Left cardiac atrium (tissue), 4 donors: ENCODE results near the gene TTC28. TPM values are rescaled to one million over a fixed set of nuclear protein-coding genes. Genes with fewer than 3 reads are reported as not detected.

Experiments used
- ATAC-seq, 2 donors: fragments of 200-7000 bp; cut with Tn5 transposase; one replicate each; pipeline ENCODE4 v1.9.1; 2020; ENCODE audit warnings: mild to moderate bottlenecking in 2 of 2, moderate library complexity in 2 of 2
- DNase-seq: peaks from one replicate; pipeline ENCODE4 v3.0.0-alpha.2; 2020
- intact Hi-C, 2 donors: fragments of 100-400 bp; cut with DNase I; formaldehyde crosslinking; loops; one replicate each; pipeline versions ENCODE4 v1.14.1 to v1.15.1; 2022 to 2023
- total RNA-seq, 2 donors: library from RNA; stranded (reverse); fragmentation: NEBNext Ultra II Directional; extraction: Animal tissue kit (Norgen Biotek cat#: 25700); gene quantifications; one replicate each; pipeline ENCODE4 v1.2.1, GENCODE V29; 2021
- donor health status: DM: no; HTN: yes; CAD: no.
- donor health status: DM: no; HTN: yes; CAD: no; lungs with severe emphysema.
- donor health status: DM: yes; HTN: yes; CAD: no.
- donor health status: Dilated cardiomyopathy.

Gene TTC28
- total RNA-seq, 2 donors from 2014 or later = 15.0 to 18.2 TPM

DNA sequence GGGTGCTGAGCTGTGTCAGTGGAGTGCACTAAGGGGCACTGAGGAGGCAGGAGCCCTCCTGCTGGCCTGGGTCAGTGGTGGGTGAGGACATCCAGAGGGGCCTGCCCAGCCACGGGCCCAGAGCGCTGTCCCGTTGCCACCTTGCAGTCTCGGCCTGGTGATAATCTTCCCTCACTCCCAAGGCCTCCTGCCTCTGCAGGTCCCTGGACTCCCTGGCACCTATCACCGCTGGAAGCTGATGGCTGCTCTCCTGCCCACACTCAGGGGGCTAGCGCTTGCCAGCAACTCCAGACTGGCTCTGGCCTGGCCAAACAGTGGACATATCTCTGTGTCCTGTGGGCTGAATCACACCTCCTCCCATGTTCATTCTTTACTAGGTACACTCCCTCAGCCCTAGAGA lies 674.1 kb downstream of the TTC28 start:
- intact Hi-C loops = loop anchor here (5.0 kb wide), 2 partner anchors 118 to 1243 kb away; no protein-coding TSS in a partner anchor
- no peak for DNase-seq

DNA sequence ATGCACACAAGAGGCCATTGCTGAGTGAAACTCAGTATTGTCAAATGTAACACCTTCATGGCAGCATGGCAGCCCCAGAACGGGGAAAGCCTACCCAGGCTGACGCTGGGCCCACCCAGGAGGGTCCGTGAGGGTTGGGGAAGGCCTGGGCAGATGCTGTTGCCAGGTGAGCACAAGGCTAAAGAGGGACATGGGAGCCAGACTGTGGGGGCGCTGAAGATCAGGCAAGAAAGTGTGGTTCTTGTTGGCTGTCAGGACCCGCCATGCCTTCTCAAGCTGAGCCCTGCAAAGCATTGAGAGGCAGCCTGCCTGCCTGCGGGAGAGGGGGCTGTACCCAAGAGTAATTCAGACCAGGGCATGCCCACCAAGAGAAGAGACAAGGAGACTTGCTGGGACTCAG lies 675.6 kb downstream of the TTC28 start:
- ATAC-seq = no peak
- DNase-seq = no peak
- intact Hi-C loops = no loop called here

More for the DNA sequence above, 674.1 kb downstream of the TTC28 start:
- peak; percentile 66 to 79 for ATAC-seq

DNA sequence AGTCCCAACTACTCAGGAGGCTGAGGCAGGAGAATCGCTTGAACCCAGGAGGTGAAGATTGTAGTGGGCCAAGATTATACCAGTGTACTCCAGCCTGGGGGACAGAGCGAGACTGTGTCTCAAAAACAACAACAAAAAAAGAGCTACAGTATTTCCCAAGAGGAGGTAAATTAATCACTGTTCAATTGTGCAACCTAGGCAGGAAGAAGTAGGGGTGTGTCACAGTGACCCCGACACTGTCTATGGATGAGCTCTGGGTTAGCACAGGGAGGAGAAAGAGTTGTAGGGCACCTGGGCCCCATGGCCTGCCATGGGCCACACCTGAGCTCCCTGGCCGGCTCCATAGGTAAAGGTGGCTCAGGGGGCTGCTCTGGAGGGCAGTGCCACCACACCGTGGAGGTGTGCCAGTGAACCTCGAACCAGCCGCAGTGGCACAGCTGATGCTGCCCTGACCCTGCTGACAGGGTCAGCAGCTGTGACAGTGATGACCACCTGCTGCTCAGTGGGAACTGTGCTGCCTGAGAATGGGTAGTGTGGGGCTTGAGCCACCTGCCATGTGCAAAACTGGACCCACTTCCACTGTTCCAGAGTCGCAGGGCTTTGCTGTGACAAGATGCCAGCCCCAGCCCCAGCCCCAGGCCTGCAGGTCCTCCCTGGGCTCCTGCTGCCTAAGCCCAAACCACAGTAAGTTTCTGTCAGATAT lies 676.6 kb downstream of the TTC28 start:
- no peak for DNase-seq
- ATAC-seq = peak in 1 of 2 donors; percentile 4
- intact Hi-C loops = no loop called here

GRCh38 chr22:28002181-28002700 lies 677.4 kb downstream of the TTC28 start:
- intact Hi-C loops = no loop called here
- ATAC-seq (no peak), DNase-seq (no peak)

- ATAC-seq (no peak), DNase-seq (no peak)
- intact Hi-C loops = no loop called here
Measured at GRCh38 chr22:28001171-28001835, 678.3 kb downstream of the TTC28 start.

GRCh38 chr22:28000361-28000760 lies 679.3 kb downstream of the TTC28 start:
- ATAC-seq (no peak), DNase-seq (peak; percentile 8)
- intact Hi-C loops = no loop called here

GRCh38 chr22:27999876-28000275 lies 679.8 kb downstream of the TTC28 start:
- ATAC-seq (no peak), DNase-seq (peak; percentile 0)
- intact Hi-C loops = no loop called here

DNA sequence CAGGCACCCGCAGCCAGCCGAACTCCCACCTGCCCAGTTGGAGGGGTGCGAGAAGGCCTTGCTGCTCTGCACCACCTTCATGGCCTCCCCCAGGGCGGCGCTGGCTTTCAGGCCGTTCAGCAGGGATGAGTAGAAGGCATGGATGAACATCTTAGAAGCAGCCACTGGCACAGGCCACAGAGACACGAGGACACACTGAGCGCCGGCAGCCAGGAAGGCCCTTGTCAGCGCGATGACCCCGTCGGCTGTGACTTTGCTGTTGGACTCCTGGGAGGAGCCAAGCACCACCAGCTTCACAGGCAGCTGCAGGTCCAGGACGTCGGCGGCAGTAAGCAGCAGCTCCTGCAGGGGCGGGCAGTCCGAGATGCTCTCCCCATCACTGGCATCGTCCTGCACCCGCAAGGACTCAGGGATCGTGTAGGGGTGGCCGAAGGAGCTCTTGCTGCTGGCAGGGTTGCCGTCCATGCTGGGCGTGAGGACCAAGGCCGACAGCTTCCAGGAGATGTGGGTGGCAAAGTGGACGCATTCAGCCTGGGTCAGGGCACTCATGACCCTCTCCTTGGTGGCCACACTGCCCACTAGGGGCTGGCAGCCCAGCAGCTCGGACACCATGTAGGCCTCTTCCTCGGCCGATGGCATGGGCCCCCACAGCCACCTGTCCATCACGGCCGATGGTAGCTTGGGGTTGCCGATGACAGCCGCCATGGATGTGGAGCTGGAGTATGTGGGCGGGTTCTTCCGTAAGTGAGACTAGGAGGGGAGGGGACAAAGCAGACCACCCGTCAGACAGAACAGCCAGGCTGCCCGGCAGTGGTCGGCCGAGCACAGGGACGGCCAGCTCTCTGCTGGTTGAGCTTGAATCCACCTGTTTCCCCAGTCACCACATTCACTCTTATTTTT lies 680.9 kb downstream of the TTC28 start:
- intact Hi-C loops = no loop called here
- peak; percentile 18 for DNase-seq
- ATAC-seq = no peak

- ATAC-seq = no peak
- intact Hi-C loops = no loop called here
- DNase-seq = peak; percentile 2
Measured at GRCh38 chr22:27997538-27997937, 682.1 kb downstream of the TTC28 start.

DNA sequence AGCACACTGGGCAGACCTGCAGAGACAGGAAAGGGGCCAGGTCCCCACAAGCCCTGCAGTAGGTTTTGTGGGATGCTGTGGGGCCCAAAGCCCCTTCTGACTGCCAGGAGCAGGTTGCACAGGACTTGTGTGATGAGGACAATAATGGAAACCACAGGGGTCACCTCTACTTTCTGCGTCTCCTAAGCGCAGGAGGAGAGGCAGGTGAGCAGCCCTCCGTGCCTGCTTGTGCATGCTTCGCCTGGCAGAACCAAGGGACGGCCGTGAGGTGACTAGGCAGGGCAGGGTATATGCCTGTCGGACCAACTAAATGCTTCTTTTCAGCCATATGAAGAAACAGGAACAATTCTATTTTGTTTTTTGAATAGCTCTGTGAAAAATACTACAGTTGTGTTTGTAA lies 682.7 kb downstream of the TTC28 start:
- DNase-seq (peak; percentile 17), ATAC-seq (no peak)
- intact Hi-C loops = no loop called here

DNA sequence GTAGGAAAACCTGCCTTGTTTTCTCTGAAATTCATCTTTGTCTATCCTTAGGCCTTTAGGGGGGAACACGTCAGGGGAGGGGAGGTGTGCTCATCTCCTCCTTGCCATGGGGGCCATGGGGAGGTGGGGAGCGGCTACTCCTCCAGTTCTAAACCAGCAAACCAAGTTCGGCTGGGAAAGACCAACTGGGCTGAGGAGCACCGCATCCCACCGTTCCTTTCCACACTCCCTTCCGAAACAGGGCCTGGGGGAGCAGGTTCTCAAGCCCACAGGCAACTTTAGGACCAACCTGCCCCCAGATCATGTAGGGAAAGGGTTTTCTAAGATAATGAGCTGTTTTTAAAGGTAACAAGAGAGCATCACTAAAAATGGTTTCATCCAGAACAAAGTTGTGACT lies 683.1 kb downstream of the TTC28 start:
- DNase-seq = peak; percentile 5
- intact Hi-C loops = no loop called here
- ATAC-seq = no peak

DNA sequence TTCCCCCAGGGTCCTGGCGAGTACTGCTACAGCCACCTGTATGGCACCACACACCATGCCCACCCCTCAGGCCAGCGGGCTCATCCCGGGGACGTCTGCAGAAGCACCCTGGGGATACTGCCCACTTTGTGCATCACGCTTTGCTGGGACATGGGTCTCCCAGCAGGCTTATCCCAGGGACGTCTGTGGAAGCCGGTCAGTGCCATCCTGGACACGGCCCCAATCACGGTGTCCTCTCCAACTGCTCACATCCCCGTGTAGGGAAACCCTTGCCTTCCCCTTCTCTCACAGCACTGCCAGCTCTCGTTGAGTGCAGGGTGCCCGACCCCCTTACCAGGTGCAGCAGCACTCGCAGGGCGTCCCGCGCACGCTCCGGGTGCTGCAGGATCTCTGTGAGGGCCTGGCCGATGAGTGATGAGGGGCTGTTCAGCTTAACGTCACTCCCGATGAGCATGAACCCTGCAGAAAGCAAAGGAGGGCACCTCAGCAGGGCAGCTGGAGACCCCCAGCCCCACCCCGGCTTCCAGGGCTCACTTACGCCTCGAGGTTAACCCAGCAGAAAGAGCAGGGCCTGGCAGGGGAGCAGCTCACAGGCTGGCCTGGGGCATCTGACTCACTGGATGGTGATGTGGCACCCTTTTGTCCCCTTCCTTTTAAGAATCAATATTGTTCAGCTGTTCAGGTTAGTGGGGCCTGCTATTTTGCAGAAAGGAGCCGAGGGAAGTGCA lies 683.7 kb downstream of the TTC28 start:
- ATAC-seq (no peak), DNase-seq (peak; percentile 16)
- intact Hi-C loops = no loop called here

DNA sequence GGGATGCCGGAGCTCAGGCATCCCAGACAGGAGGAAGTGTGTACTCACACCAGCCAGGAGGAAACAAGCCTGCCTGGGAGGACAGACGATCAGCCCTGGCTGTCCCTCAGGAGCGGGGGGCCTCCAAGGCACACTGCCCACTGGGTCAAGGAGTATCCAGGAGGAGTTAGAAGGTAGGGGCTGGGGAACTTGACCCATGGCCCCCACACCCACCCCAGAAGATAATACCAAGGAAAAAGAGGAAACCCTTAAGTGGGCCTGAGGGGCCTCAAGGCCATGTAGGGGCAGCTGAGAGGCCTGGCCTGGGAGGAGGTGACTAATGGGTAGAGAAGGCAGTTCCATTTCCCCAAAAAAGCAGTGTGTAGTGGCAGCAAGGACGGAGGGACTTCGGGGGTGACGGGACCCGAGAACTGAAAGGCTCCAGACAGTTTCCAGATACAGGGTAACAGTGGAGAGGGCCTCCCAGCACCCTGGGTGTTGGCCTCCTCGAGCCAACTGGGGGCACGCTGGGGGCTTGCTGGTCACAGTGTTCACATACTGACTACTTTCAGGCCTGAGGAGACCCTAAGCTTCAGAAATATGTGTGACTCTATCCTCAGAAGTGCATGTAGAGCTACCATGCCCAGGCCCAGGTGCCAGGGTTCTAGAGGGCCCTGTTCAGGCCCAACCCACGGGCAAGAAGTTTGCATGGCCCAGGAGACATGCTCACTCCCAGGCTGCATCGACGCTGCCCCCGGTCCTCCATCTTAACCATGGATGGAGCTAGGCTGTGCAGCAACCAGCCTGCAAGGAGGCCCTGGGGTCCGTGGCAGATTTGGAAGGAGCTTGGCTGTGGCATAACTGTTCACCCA lies 684.9 kb downstream of the TTC28 start:
- intact Hi-C loops = no loop called here
- no peak for DNase-seq
- ATAC-seq = no peak

DNA sequence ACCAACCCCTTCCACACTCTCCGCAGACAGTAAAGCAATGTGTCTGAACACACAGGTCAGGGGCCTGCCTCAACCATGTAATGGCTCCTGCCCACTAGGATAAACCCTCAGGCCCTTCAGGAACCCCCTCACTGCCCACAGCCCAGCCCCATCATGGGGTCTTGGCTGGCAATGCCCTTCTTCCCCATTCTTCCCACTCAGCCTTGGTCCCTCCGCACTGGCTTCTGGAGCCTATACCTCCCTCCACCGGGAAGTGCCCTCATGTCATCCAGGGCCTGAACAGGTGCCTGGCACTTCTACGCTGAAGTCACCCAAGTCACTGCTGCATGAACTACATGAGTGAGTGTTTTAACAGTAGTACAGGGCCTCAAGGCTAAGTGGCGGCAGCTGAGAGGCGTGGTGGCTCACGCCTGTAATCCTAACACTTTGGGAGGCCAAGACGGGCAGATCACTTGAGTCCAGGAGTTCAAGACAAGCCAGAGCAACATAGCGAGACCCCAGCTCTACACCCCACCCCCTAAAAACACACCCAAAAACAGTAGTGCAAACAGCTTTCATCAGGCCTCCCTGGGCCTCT lies 685.8 kb downstream of the TTC28 start:
- intact Hi-C loops = no loop called here
- no peak for ATAC-seq
- no peak for DNase-seq

DNA sequence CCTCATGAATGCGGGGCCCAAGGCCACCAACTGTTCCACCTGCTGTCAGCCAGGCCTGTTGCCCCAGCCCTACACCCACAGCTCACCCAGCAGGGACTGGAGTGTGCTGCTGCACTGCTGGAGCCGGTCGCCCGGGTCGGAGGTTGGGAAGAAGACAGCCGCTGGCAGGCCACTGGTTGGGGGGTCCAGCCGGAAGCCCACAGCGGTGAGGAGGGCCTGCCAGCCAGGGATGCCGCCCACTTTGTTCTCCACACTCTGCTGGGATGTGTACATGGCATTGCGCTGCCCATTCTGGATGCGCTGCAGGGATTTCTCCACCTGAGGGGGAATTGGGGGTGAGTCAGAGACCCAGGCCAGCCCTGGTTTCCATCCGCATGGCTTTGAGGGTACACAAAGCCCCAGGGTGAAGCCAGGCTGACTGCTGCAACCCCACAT lies 686.4 kb downstream of the TTC28 start:
- ATAC-seq (no peak), DNase-seq (no peak)
- intact Hi-C loops = no loop called here

GRCh38 chr22:27992294-27993165 lies 687.1 kb downstream of the TTC28 start:
- ATAC-seq (no peak), DNase-seq (no peak)

More at GRCh38 chr22:27992294-27993165, 687.1 kb downstream of the TTC28 start:
- intact Hi-C loops = no loop called here
